MCF 10A (cell line): ENCODE results near the gene TXNDC16. TPM values are rescaled to one million over a fixed set of nuclear protein-coding genes. Genes with fewer than 3 reads are reported as not detected.

Experiments
- BruUV-seq: library from RNA; stranded (reverse); fragments of 400-500 nt; replicated peaks from 2 replicates; lab custom pipeline; 2021; lab: Mats Ljungman, UMichigan
- CTCF ChIA-PET: fragments of 300-600 bp; sonication (Branson Sonifier 250); formaldehyde crosslinking; extraction: SDS; loops from one replicate; lab custom pipeline; 2021; ENCODE audit warnings: antibody characterized with exemption, inconsistent platforms; lab: Yijun Ruan, JAX
- POLR2A ChIA-PET: fragments of 300-600, 350-650 bp; sonication (Branson Sonifier 250); formaldehyde crosslinking; extraction: SDS; loops from one replicate; lab custom pipeline; 2020; ENCODE audit warnings: antibody characterized with exemption, inconsistent platforms; lab: Yijun Ruan, JAX
- DNase-seq: peaks from one replicate; pipeline ENCODE4 v3.0.0-alpha.2; 2018; ENCODE audit not compliant: unreplicated experiment
- H3K27ac Mint-ChIP-seq: one replicate; pipeline ENCODE4 v1.8.0; 2022; ENCODE audit warnings: mild to moderate bottlenecking, low read depth, mixed read lengths; ENCODE audit not compliant: unreplicated experiment
- H3K27me3 Mint-ChIP-seq: one replicate; pipeline ENCODE4 v1.8.0; 2022; ENCODE audit warnings: mixed read lengths; ENCODE audit not compliant: insufficient read depth, unreplicated experiment
- H3K36me3 Mint-ChIP-seq: one replicate; pipeline ENCODE4 v1.8.0; 2022; ENCODE audit warnings: mild to moderate bottlenecking, moderate library complexity, mixed read lengths; ENCODE audit not compliant: insufficient read depth, unreplicated experiment
- H3K4me1 Mint-ChIP-seq: one replicate; pipeline ENCODE4 v1.8.0; 2022; ENCODE audit warnings: mixed read lengths; ENCODE audit not compliant: insufficient read depth, unreplicated experiment
- H3K4me3 Mint-ChIP-seq: one replicate; pipeline ENCODE4 v1.8.0; 2022; ENCODE audit warnings: mild to moderate bottlenecking, moderate library complexity, mixed read lengths; ENCODE audit not compliant: unreplicated experiment
- H3K9me3 Mint-ChIP-seq: one replicate; pipeline ENCODE4 v1.8.0; 2022; ENCODE audit warnings: mixed read lengths; ENCODE audit not compliant: unreplicated experiment
- CTCF ChIP-seq: fragments of 200-600 bp; IDR thresholded peaks from one replicate; pipeline ENCODE4 v1.8.0; 2022; ENCODE audit warnings: antibody characterized with exemption, mild to moderate bottlenecking; ENCODE audit not compliant: unreplicated experiment
- intact Hi-C: fragments of 100-400 bp; cut with micrococcal nuclease; formaldehyde crosslinking; loops from 2 replicates; pipeline ENCODE4 v1.14.1; 2022
- total RNA-seq: library from RNA; stranded (reverse); gene quantifications from 2 replicates; pipeline ENCODE4 v1.2.3, GENCODE V29; 2022

The TXNDC16 gene
- total RNA-seq, 1 experiment from 2014 or later = 3.8 TPM

GRCh38 chr14:52536269-52536668 lies 16.0 kb downstream of the TXNDC16 start:
- ChIA-PET POLR2A (interaction anchor here (1.3 kb wide), 1 partner anchor 16 kb away, joined by 6 read pairs; the partner anchor contains the start of genes GPR137C and TXNDC16), CTCF (interaction anchor here (1.3 kb wide), 1 partner anchor 16 kb away, joined by 3 read pairs; the partner anchor contains the start of gene TXNDC16)
- Mint-ChIP-seq H3K4me3 (no peak overlapping the region), H3K36me3 (peaks cover 11% of the 10 kb centered on the region), H3K27ac (no peak overlapping the region), H3K27me3 (no peaks in the 10 kb centered on the region), H3K4me1 (no peaks in the 10 kb centered on the region), H3K9me3 (no peaks in the 10 kb centered on the region)
- TF ChIP-seq CTCF = no peak
- intact Hi-C loops = no loop called here
- no peak for DNase-seq
- BruUV-seq = no TSS peak

- H3K9me3 Mint-ChIP-seq = no peaks in the 10 kb centered on the region
- no peak for TF ChIP-seq CTCF
- no peak overlapping the region for H3K4me3 Mint-ChIP-seq
- no peaks in the 10 kb centered on the region for H3K4me1 Mint-ChIP-seq
- no TSS peak for BruUV-seq
- intact Hi-C loops = no loop called here
- CTCF ChIA-PET = no interaction called here
- no peak for DNase-seq
- no peaks in the 10 kb centered on the region for H3K27me3 Mint-ChIP-seq
- POLR2A ChIA-PET = no interaction called here
- H3K36me3 Mint-ChIP-seq = peaks cover 5% of the 10 kb centered on the region
- H3K27ac Mint-ChIP-seq = no peak overlapping the region
Observed at GRCh38 chr14:52531481-52531880, 20.8 kb downstream of the TXNDC16 start.

- ChIA-PET POLR2A (interaction anchor here (0.9 to 1.1 kb wide), 2 partner anchors 25 to 32 kb away, joined by 4 read pairs; partner anchors contain the start of genes GPR137C and TXNDC16), CTCF (no interaction called here)
- no peak for TF ChIP-seq CTCF
- no TSS peak for BruUV-seq
- H3K4me3 Mint-ChIP-seq = no peak overlapping the region
- intact Hi-C loops = no loop called here
- H3K27me3 Mint-ChIP-seq = no peaks in the 10 kb centered on the region
- no peak for DNase-seq
- no peaks in the 10 kb centered on the region for H3K36me3 Mint-ChIP-seq
- no peak overlapping the region for H3K27ac Mint-ChIP-seq
- H3K4me1 Mint-ChIP-seq = no peaks in the 10 kb centered on the region
- H3K9me3 Mint-ChIP-seq = no peaks in the 10 kb centered on the region
Observed at GRCh38 chr14:52527052-52527451, 25.3 kb downstream of the TXNDC16 start.

- Mint-ChIP-seq H3K27ac (no peak overlapping the region), H3K27me3 (no peaks in the 10 kb centered on the region), H3K4me1 (no peaks in the 10 kb centered on the region), H3K36me3 (no peaks in the 10 kb centered on the region), H3K9me3 (no peaks in the 10 kb centered on the region), H3K4me3 (no peak overlapping the region)
- no peak for DNase-seq
- ChIA-PET POLR2A (interaction anchor here (0.7 to 1.2 kb wide), 2 partner anchors 29 to 442 kb away, joined by 3 to 6 read pairs; partner anchors contain the start of genes GPR137C and TXNDC16), CTCF (no interaction called here)
- BruUV-seq = no TSS peak
- no peak for TF ChIP-seq CTCF
- intact Hi-C loops = no loop called here
Observed at GRCh38 chr14:52522581-52523345, 29.5 kb downstream of the TXNDC16 start.
